Measurements from ENCODE around the gene SLC6A18. TPM values are rescaled to one million over a fixed set of nuclear protein-coding genes. Genes with fewer than 3 reads are reported as not detected.
A peak's percentile ranks its signal among the peaks of the same experiment; 100 is the strongest.

The SLC6A18 gene, protein sequence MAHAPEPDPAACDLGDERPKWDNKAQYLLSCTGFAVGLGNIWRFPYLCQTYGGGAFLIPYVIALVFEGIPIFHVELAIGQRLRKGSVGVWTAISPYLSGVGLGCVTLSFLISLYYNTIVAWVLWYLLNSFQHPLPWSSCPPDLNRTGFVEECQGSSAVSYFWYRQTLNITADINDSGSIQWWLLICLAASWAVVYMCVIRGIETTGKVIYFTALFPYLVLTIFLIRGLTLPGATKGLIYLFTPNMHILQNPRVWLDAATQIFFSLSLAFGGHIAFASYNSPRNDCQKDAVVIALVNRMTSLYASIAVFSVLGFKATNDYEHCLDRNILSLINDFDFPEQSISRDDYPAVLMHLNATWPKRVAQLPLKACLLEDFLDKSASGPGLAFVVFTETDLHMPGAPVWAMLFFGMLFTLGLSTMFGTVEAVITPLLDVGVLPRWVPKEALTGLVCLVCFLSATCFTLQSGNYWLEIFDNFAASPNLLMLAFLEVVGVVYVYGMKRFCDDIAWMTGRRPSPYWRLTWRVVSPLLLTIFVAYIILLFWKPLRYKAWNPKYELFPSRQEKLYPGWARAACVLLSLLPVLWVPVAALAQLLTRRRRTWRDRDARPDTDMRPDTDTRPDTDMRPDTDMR
- not detected for polyA plus RNA-seq (2012; ENCODE audit: insufficient read depth, insufficient read length)

GRCh38 chr5:1225081-1225480 is at the start of gene SLC6A18:
TSS of gene SLC6A18 (plus strand) at chr5:1225381. CDS start at chr5:1225478, 97 bp downstream.
- DNase-seq (ENCODE audit: low read depth, low spot score), result no peak
- no peak within 1 kb of the TSS for H3K4me3 ChIP-seq (ENCODE audit: low read length)

GRCh38 chr5:1175801-1176472 is 49.2 kb upstream of the SLC6A18 start:
- no peak overlapping the region for H3K4me3 ChIP-seq (ENCODE audit: low read length)
- no peak for DNase-seq (ENCODE audit: low read depth, low spot score)

- DNase-seq (ENCODE audit: low read depth, low spot score), result peak; percentile 33
- no peak overlapping the region for H3K4me3 ChIP-seq (ENCODE audit: low read length)
Measured at GRCh38 chr5:1176473-1177391, 48.4 kb upstream of the SLC6A18 start.

DNA sequence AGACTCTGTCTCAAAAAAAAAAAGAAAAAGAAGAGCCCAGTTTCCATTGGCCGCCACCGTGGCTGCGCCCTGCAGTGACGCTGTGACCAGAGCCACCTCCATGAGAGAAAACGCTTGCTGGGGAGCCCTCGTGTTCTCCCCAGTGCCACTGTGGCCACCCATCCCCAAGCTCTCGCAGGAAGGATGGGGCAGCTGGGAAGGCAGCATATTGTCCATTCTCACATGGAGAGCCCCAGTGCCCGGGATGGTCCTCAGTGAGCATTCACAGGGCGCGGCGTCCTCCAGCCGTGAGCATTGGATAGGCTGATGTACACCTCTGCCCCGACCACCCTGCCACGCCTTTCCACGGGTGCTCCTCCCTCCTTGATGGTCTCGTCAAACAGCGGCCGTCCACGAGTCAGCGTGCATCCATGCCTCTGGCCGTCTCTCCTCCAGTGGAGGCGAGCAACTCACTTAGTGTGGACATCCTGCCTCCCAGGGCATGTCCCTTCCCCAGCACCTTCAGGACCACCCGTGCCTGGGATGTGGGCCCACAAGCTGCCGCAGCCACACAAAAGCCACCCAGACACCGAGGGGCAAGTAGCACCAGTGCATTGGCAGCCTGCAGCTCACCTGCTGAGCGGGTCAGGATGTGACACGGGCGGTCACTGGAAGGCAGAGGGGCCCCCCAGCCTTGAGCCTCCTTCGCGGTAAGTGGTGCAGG is 47.2 kb upstream of the SLC6A18 start:
- no peak overlapping the region for H3K4me3 ChIP-seq (ENCODE audit: low read length)
- no peak for DNase-seq (ENCODE audit: low read depth, low spot score)

DNA sequence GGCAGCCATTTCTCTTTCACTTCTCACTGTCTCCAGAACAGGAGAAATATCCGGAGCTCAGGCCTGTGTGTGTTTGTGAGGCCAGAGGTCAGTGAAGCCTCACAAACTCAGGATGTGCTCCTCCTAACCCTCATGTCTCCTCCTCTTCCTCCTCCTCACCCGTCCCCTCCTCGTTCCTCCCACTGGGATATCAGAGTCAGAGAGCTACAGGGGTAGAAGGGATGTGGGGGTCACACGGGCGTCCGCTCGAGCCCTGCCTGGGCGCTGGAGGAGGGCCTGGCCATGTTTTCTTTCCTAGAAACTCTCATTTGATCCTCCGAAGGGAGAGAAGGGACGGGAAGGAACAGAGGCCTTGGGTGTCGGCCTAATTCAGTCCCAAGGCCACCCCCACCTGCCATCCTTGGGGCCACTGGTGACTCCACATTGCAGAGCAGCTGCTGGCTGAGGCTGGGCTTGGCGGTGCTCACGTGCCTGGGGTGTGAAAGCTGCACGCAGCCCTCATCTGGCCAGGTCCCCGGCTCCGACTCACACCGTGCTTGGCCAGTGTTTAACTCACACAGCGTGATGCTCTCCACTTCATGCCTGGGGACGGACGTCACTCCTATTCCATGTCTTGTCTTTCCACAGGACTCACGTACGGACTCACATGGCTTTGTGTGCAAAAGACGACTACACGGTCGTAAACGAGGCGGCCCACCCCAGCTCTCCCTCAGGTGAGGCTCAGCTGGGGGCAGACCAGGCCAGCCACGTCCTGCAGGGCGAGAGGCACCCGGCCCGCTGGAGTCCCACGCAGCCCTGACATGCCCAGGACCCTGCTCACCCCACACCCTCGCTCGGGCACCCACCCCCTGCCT is 46.4 kb upstream of the SLC6A18 start:
- H3K4me3 ChIP-seq (ENCODE audit: low read length), result no peak overlapping the region
- no peak for DNase-seq (ENCODE audit: low read depth, low spot score)

DNA sequence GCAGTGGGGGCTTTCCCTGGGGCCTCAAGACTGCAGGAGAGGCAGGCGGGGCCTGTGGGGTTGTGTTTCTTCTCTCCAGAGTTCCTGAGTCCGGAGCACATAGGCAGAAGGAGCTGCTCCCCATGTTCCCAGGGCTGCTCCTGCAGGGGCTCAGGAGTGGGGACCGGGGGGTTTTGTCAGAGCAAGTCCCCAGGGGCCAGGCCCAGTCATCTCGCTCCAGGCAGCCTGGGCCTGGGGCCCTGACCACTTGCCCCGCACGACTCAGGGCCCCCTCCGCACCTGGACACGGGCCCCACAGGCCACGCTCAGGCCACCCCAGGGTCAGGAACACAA is 45.8 kb upstream of the SLC6A18 start:
- H3K4me3 ChIP-seq (ENCODE audit: low read length), result no peak overlapping the region
- DNase-seq (ENCODE audit: low read depth, low spot score), result no peak

DNA sequence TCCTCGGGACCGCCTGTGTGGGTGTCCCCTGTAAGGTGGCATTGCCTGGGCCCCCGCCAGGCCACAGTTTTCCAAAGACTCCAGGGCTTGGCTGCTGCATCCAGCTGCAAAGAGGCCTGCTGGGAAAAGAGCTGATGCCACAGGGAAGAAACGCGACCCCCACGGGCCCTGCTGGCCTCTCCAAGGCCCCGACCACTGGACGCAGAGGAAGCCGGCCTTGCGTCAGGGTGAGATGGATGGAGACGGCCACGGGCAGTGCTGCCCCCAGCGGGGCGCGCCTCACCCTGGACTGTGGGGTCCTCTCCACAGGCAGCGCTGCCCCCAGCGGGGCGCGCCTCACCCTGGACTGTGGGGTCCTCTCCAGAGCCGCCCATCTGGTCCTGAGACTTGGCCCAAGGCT is 45.1 kb upstream of the SLC6A18 start:
- H3K4me3 ChIP-seq (ENCODE audit: low read length), result no peak overlapping the region
- DNase-seq (ENCODE audit: low read depth, low spot score), result no peak

DNA sequence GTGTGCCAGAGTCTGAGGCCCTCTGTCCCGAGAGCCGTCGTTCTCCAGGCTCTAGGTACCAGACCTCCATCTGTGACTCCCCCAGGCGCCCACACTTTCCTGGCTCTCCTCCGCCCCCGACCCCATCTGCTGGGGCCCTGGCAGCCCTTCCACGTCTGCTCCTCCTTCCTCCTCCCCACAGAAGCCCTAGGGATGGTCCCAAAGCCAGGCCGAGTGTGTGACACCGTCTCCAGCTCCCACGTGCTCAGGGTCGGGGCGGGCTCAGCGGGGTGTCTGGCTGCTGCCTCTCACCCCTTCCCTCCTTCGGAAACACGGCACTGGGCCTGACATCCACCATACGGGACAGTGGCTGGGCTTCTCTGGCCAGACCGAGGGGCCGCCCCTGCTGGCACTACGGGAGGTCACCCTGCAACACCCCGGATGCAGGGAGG is 44.3 kb upstream of the SLC6A18 start:
- DNase-seq (ENCODE audit: low read depth, low spot score), result no peak
- H3K4me3 ChIP-seq (ENCODE audit: low read length), result no peak overlapping the region

- H3K4me3 ChIP-seq (ENCODE audit: low read length), result no peak overlapping the region
- no peak for DNase-seq (ENCODE audit: low read depth, low spot score)
Measured at GRCh38 chr5:1181451-1182359, 43.5 kb upstream of the SLC6A18 start.

GRCh38 chr5:1182360-1182632 is 42.9 kb upstream of the SLC6A18 start:
- no peak for DNase-seq (ENCODE audit: low read depth, low spot score)
- H3K4me3 ChIP-seq (ENCODE audit: low read length), result no peak overlapping the region

GRCh38 chr5:1182633-1183423 is 42.4 kb upstream of the SLC6A18 start:
- H3K4me3 ChIP-seq (ENCODE audit: low read length), result no peak overlapping the region
- DNase-seq (ENCODE audit: low read depth, low spot score), result no peak

DNA sequence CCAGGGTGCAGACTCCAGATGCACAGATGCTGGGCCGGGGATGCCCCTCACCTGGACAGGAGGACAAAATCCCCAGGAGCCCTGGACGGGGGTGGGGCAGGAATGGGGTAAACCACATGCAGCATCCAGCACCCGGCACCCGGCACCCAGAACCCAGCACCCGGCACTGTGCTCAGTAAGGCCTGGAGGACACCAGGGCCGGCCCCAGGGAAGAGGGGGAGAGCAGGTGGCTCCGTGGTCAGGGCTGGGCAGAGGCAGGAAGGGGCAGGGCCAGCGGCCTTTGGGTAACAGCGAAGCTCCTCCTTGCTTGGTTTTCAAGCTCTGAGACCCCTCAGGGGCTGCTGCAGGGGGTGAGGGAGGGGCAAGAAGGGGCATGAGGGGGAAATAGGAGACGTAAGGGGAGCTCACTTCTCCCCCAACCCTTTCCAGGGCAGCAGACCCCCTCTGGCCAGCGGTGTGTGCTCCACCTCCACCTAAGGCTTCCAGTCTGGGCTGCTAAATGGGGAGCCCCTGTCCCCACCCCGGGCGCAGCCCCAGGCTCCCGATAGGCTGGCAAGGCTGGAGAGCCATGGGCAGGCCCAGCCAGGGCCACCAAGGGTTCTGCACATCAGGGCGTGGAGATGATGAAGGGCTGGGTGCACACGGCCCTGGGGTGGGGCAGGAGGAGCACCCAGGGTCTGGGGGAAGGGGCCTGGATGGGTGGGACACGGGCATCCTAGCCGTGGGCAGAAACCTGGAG is 41.6 kb upstream of the SLC6A18 start:
- no peak for DNase-seq (ENCODE audit: low read depth, low spot score)
- no peak overlapping the region for H3K4me3 ChIP-seq (ENCODE audit: low read length)

DNA sequence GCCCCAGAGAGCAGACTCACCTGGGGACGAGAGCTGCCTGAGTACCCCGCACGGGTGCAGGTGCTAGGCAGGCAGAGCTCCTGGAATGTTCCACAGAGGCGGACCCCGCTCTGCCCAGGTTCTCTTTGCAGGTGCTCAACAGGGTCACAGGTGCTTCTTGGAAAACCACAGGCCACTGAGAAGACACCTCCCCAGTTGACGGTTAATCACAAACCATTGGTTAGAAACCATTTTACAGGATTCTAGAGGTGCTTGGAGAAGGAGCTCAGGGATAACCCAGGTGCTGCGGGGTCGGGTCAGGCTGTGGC is 41.1 kb upstream of the SLC6A18 start:
- DNase-seq (ENCODE audit: low read depth, low spot score), result no peak

GRCh38 chr5:1184481-1184880 is 40.7 kb upstream of the SLC6A18 start:
- no peak overlapping the region for H3K4me3 ChIP-seq (ENCODE audit: low read length)
- no peak for DNase-seq (ENCODE audit: low read depth, low spot score)

More for the DNA sequence above, 41.1 kb upstream of the SLC6A18 start:
- no peak overlapping the region for H3K4me3 ChIP-seq (ENCODE audit: low read length)

GRCh38 chr5:1185038-1185627 is 40.0 kb upstream of the SLC6A18 start:
- H3K4me3 ChIP-seq (ENCODE audit: low read length), result no peak overlapping the region
- DNase-seq (ENCODE audit: low read depth, low spot score), result no peak

All from Jurkat, Clone E6-1 (cell line).